Loucy (cell line): ENCODE results near the gene ZNF556.
"Not testable (repeated sequence)": the region's sequence is repeated elsewhere in the genome, so short reads cannot be mapped to it uniquely, and the experiment has no call there.

Experiments used
- CTCF ChIP-seq: fragments of 200-600 bp; sonication (generic); conservative IDR thresholded peaks from 2 replicates; pipeline ENCODE4 v1.5.1; 2014; ENCODE audit warnings: mild to moderate bottlenecking, antibody characterized with exemption, low read length
- EZH2phosphoT487 ChIP-seq: fragments of 200-600 bp; IDR thresholded peaks from 2 replicates; pipeline ENCODE4 v1.6.1; 2018; ENCODE audit warnings: antibody characterized with exemption, mild to moderate bottlenecking, moderate library complexity, borderline replicate concordance

GRCh38 chr19:2890531-2890930 is 23.4 kb downstream of the ZNF556 start:
- TF ChIP-seq CTCF, EZH2phosphoT487: not testable (repeated sequence)
